MM.1S (cell line): ENCODE measurements around the gene METTL21C.

ENCODE experiments used
- DNase-seq: peaks from one replicate; pipeline ENCODE4 v3.0.0-alpha.2; 2015
- H2AFZ ChIP-seq: fragments of 300-600 bp; sonication (generic); 2 replicates; pipeline ENCODE4 v1.6.0; 2016; ENCODE audit warnings: antibody characterized with exemption, low read length
- H3F3A ChIP-seq: fragments of 300-600 bp; sonication (generic); 2 replicates; pipeline ENCODE4 v1.6.1; 2016; ENCODE audit warnings: mild to moderate bottlenecking, antibody characterized with exemption, low read length, moderate library complexity, mixed read lengths; ENCODE audit not compliant: insufficient read depth
- H3K27ac ChIP-seq: fragments of 300-600 bp; sonication (generic); 2 replicates; pipeline ENCODE4 v1.5.1; 2016; ENCODE audit warnings: mild to moderate bottlenecking, low read length
- H3K27me3 ChIP-seq: fragments of 300-600 bp; sonication (generic); replicated peaks from 2 replicates; pipeline ENCODE4 v1.6.0; 2016; ENCODE audit warnings: low read length; ENCODE audit not compliant: insufficient read depth
- H3K36me3 ChIP-seq: fragments of 300-600 bp; sonication (generic); replicated peaks from 2 replicates; pipeline ENCODE4 v1.6.1; 2016; ENCODE audit warnings: mild to moderate bottlenecking, low read length, mixed read lengths; ENCODE audit not compliant: insufficient read depth
- H3K4me1 ChIP-seq: fragments of 300-600 bp; sonication (generic); 2 replicates; pipeline ENCODE4 v1.6.1; 2016; ENCODE audit warnings: low read length, mixed read lengths
- H3K4me2 ChIP-seq: fragments of 300-600 bp; sonication (generic); 2 replicates; pipeline ENCODE4 v1.6.0; 2016; ENCODE audit warnings: low read depth, low read length
- H3K4me3 ChIP-seq: fragments of 300-600 bp; sonication (generic); 2 replicates; pipeline ENCODE4 v1.5.1; 2016; ENCODE audit warnings: low read length, mixed read lengths
- H3K79me2 ChIP-seq: fragments of 300-600 bp; sonication (generic); 2 replicates; pipeline ENCODE4 v1.6.1; 2016; ENCODE audit warnings: mixed run types, low read length, mixed read lengths
- H3K9ac ChIP-seq: fragments of 300-600 bp; sonication (generic); 2 replicates; pipeline ENCODE4 v1.6.1; 2016; ENCODE audit warnings: low read length, mixed read lengths
- H3K9me2 ChIP-seq: fragments of 300-600 bp; sonication (generic); replicated peaks from 2 replicates; pipeline ENCODE4 v1.6.1; 2016; ENCODE audit warnings: mild to moderate bottlenecking, low read length, mixed read lengths; ENCODE audit not compliant: insufficient read depth
- H3K9me3 ChIP-seq: fragments of 300-600 bp; sonication (generic); replicated peaks from 2 replicates; pipeline ENCODE4 v1.6.1; 2016; ENCODE audit warnings: mild to moderate bottlenecking, low read length, mixed read lengths; ENCODE audit not compliant: insufficient read depth
- H4K20me1 ChIP-seq: fragments of 300-600 bp; sonication (generic); 2 replicates; pipeline ENCODE4 v1.6.1; 2016; ENCODE audit warnings: mild to moderate bottlenecking, low read length, moderate library complexity, mixed read lengths; ENCODE audit not compliant: insufficient read depth
- EZH2 ChIP-seq: fragments of 300-600 bp; sonication (generic); optimal IDR thresholded peaks from 2 replicates; pipeline ENCODE3; 2017; ENCODE audit warnings: low read depth, mild to moderate bottlenecking, antibody characterized with exemption, low read length, mixed read lengths
- EZH2phosphoT487 ChIP-seq: fragments of 300-600 bp; sonication (generic); IDR thresholded peaks from 2 replicates; pipeline ENCODE4 v1.6.1; 2018; ENCODE audit warnings: antibody characterized with exemption, low read length
- TF ChIP-seq, protein P1 (sequence below): fragments of 300-600 bp; sonication (generic); IDR thresholded peaks from 2 replicates; pipeline ENCODE4 v1.5.1; 2016; ENCODE audit warnings: antibody characterized with exemption, low read length, mixed read lengths

The METTL21C gene

DNA sequence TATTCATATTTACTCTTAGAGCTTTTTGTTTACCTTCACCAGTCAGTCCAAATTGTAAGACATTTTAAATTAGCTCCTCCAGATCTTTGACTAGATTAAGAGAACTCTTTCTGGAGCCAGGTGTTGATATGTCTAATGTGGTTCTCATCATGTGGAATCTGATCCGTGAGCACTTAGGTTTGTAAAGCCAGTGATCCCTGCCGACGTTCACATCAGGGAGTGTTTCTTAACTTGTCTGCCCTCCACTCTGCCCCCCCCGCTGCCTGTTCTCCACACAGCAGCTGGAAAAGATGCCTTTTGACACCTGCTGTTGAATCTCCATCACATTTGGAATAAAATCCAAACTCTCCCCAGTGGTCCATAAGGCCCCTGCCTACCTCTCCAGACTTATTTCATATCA lies 17.7 kb downstream of the METTL21C start:
- H3K4me2 ChIP-seq, result no peak overlapping the region
- TF ChIP-seq EZH2phosphoT487 (no peak), EZH2 (no peak)
- TF ChIP-seq, protein P1, sequence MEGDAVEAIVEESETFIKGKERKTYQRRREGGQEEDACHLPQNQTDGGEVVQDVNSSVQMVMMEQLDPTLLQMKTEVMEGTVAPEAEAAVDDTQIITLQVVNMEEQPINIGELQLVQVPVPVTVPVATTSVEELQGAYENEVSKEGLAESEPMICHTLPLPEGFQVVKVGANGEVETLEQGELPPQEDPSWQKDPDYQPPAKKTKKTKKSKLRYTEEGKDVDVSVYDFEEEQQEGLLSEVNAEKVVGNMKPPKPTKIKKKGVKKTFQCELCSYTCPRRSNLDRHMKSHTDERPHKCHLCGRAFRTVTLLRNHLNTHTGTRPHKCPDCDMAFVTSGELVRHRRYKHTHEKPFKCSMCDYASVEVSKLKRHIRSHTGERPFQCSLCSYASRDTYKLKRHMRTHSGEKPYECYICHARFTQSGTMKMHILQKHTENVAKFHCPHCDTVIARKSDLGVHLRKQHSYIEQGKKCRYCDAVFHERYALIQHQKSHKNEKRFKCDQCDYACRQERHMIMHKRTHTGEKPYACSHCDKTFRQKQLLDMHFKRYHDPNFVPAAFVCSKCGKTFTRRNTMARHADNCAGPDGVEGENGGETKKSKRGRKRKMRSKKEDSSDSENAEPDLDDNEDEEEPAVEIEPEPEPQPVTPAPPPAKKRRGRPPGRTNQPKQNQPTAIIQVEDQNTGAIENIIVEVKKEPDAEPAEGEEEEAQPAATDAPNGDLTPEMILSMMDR, result no peak
- no peaks in the 10 kb centered on the region for H3K79me2 ChIP-seq
- H3K4me3 ChIP-seq, result no peak overlapping the region
- peaks cover 18% of the 10 kb centered on the region; the same call in 1 of the 2 replicates for H3K36me3 ChIP-seq
- H2AFZ ChIP-seq, result no peak overlapping the region
- H3K9ac ChIP-seq, result no peak overlapping the region
- no peaks in the 10 kb centered on the region for H3F3A ChIP-seq
- no peaks in the 10 kb centered on the region for H3K4me1 ChIP-seq
- no peak for DNase-seq
- H3K27ac ChIP-seq, result no peak overlapping the region
- no peaks in the 10 kb centered on the region for H3K9me2 ChIP-seq
- no peaks in the 10 kb centered on the region for H4K20me1 ChIP-seq
- H3K27me3 ChIP-seq, result no peaks in the 10 kb centered on the region
- H3K9me3 ChIP-seq, result no peaks in the 10 kb centered on the region

DNA sequence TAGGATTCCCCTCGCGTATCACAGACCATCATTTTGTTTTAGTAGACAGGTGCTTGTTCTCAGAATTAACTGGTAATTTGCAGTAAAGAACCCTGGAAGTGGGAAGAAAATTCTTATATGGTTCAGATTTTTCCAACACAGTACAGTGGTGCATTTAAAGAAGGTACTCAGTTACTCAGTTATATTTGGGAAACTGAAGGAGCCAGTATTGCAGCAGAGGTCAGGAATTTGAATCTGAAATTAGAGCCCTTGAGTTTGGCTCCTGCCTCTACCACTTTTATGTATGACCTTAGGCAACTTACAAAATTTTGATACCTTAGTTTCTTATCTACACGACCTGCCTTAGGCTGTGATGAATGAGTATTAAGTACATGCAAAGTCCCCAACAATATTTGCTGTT lies 19.7 kb downstream of the METTL21C start:
- H4K20me1 ChIP-seq, result no peaks in the 10 kb centered on the region
- no peak overlapping the region for H3K27ac ChIP-seq
- no peaks in the 10 kb centered on the region for H3K4me1 ChIP-seq
- H3K9ac ChIP-seq, result no peak overlapping the region
- no peaks in the 10 kb centered on the region for H3F3A ChIP-seq
- H3K9me3 ChIP-seq, result no peaks in the 10 kb centered on the region
- TF ChIP-seq EZH2 (no peak), EZH2phosphoT487 (no peak)
- TF ChIP-seq, protein P1, result no peak
- no peak for DNase-seq
- H3K27me3 ChIP-seq, result no peaks in the 10 kb centered on the region
- H3K4me3 ChIP-seq, result no peak overlapping the region
- no peak overlapping the region for H2AFZ ChIP-seq
- no peaks in the 10 kb centered on the region for H3K79me2 ChIP-seq
- no peak overlapping the region for H3K4me2 ChIP-seq
- no peaks in the 10 kb centered on the region for H3K9me2 ChIP-seq
- H3K36me3 ChIP-seq, result peaks cover 18% of the 10 kb centered on the region; the same call in 1 of the 2 replicates

DNA sequence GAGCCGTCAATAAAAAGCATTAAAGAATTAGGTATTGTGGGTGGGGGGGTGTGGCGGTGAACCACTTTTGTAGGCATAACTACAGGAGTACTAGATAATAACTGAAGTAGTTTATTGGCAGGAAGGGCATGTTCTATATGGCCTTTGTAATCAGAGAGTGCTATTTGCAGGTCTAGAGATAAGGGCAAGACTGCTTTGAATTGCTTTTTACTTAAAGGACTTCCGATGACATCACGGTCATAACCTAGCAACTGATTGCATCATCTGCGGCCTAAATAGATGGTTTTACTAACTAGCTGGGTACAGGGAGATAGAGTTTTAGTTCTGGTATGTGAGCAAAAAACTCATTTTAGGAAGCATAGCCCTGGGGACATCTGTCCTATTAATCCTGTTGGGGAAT lies 24.7 kb downstream of the METTL21C start:
- Histone ChIP-seq H4K20me1 (no peaks in the 10 kb centered on the region), H3K4me1 (no peaks in the 10 kb centered on the region), H3K27me3 (no peaks in the 10 kb centered on the region), H3K9me3 (no peaks in the 10 kb centered on the region), H2AFZ (no peak overlapping the region), H3K9ac (no peak overlapping the region), H3K27ac (no peak overlapping the region), H3K4me2 (no peak overlapping the region), H3K9me2 (no peaks in the 10 kb centered on the region), H3K4me3 (no peak overlapping the region), H3K36me3 (peaks cover 27% of the 10 kb centered on the region), H3K79me2 (no peaks in the 10 kb centered on the region; the same call in 1 of the 2 replicates), H3F3A (no peaks in the 10 kb centered on the region)
- TF ChIP-seq, protein P1, result no peak
- no peak for DNase-seq
